Thymus (tissue), 11 donors: ENCODE data around the gene RALBP1. TPM values are rescaled to one million over a fixed set of nuclear protein-coding genes. Genes with fewer than 3 reads are reported as not detected.
"Not testable (repeated sequence)": the region's sequence is repeated elsewhere in the genome, so short reads cannot be mapped to it uniquely, and the experiment has no call there.

Source experiments
- DNase-seq, 9 donors: peaks; one replicate each; pipeline ENCODE4 v3.0.0-alpha.2; 2013; ENCODE audit warnings: low spot score in 9 of 9, low read depth in 6 of 9, missing footprints in 1 of 9
- H3K27ac ChIP-seq, 2 donors: one replicate each; pipeline ENCODE4 v1.5.1; 2013; ENCODE audit warnings: control low read depth in 1 of 2, low read depth in 1 of 2, low read length in 1 of 2, mild to moderate bottlenecking in 1 of 2, moderate library complexity in 1 of 2
- H3K27me3 ChIP-seq, 2 donors: one replicate each; pipeline ENCODE4 v1.5.1; 2013; ENCODE audit warnings: low read length in 1 of 2; ENCODE audit not compliant: control insufficient read depth in 2 of 2, insufficient read depth in 1 of 2
- H3K36me3 ChIP-seq, 2 donors: one replicate each; pipeline ENCODE4 v1.5.1; 2013; ENCODE audit warnings: low read length in 1 of 2, mild to moderate bottlenecking in 1 of 2, moderate library complexity in 1 of 2; ENCODE audit not compliant: control insufficient read depth in 2 of 2, insufficient read depth in 2 of 2
- H3K4me1 ChIP-seq, 2 donors: one replicate each; pipeline ENCODE4 v1.5.1; 2013; ENCODE audit warnings: low read length in 2 of 2; ENCODE audit not compliant: control insufficient read depth in 2 of 2, insufficient read depth in 2 of 2
- H3K4me3 ChIP-seq, 2 donors: one replicate each; pipeline ENCODE4 v1.5.1; 2013; ENCODE audit warnings: low read length in 2 of 2, control low read depth in 1 of 2, mild to moderate bottlenecking in 1 of 2
- H3K9me3 ChIP-seq, 2 donors: one replicate each; pipeline ENCODE4 v1.5.1; 2013; ENCODE audit warnings: low read length in 1 of 2, mild to moderate bottlenecking in 1 of 2; ENCODE audit not compliant: control insufficient read depth in 2 of 2, insufficient read depth in 1 of 2
- WGBS: extraction: QIAGEN DNeasy Blood & Tissue Kit; methylation state at CpG from one replicate; pipeline ENCODE4 v1.1.7; 2013; 5-methylcytosine and 5-hydroxymethylcytosine counted together
- polyA plus RNA-seq: library from polyadenylated mRNA; stranded (reverse); fragments of 200-250 nt; gene quantifications from one replicate; pipeline ENCODE4 v1.2.3, GENCODE V29; 2013
- total RNA-seq: library from RNA; stranded (reverse); fragments of 120-200 nt; gene quantifications from one replicate; pipeline ENCODE4 v1.2.4, GENCODE V29; 2013
- donor health status: healthy.

RALBP1 gene
- total and polyA plus RNA-seq, 2 donors, result 29.7 to 36.8 TPM

- no peak for DNase-seq
- H3K27ac ChIP-seq, result no peak overlapping the region
- no peaks in the 10 kb centered on the region for H3K36me3 ChIP-seq
- no peak overlapping the region for H3K4me3 ChIP-seq
- H3K4me1 ChIP-seq, result no peaks in the 10 kb centered on the region
- peaks cover 0 to 16% of the 10 kb centered on the region in 2 donors for H3K9me3 ChIP-seq
- over 99% methylated on average over 7 of the region's 7 CpGs for WGBS
- no peaks in the 10 kb centered on the region for H3K27me3 ChIP-seq
Measured at GRCh38 chr18:9447334-9447733, 28.0 kb upstream of the RALBP1 start.

GRCh38 chr18:9449600-9450414, 25.5 kb upstream of the RALBP1 start:
- Histone ChIP-seq H3K36me3 (no peaks in the 10 kb centered on the region), H3K4me3 (no peak overlapping the region), H3K4me1 (peaks cover 0 to 4% of the 10 kb centered on the region in 2 donors), H3K27ac (no peak overlapping the region), H3K9me3 (peaks cover 0 to 16% of the 10 kb centered on the region in 2 donors), H3K27me3 (no peaks in the 10 kb centered on the region)
- 85% methylated on average over 12 of the region's 12 CpGs for WGBS
- no peak for DNase-seq

- not testable (repeated sequence) for H3K36me3 ChIP-seq, DNase-seq, H3K27me3 ChIP-seq, H3K4me1 ChIP-seq, H3K4me3 ChIP-seq, H3K27ac ChIP-seq
- peaks cover 0 to 16% of the 10 kb centered on the region in 2 donors for H3K9me3 ChIP-seq
- WGBS, result 97% methylated on average over 7 of the region's 7 CpGs
Measured at GRCh38 chr18:9450920-9451319, 24.4 kb upstream of the RALBP1 start.

- no peaks in the 10 kb centered on the region for H3K27me3 ChIP-seq
- H3K9me3 ChIP-seq, result peaks cover 2 to 4% of the 10 kb centered on the region in 2 donors
- WGBS, result 96% methylated on average over 2 of the region's 2 CpGs
- no peak overlapping the region for H3K27ac ChIP-seq
- H3K36me3 ChIP-seq, result no peaks in the 10 kb centered on the region
- DNase-seq, result no peak
- H3K4me3 ChIP-seq, result no peak overlapping the region
- peaks cover 0 to 4% of the 10 kb centered on the region in 2 donors for H3K4me1 ChIP-seq
Measured at GRCh38 chr18:9453283-9453682, 22.0 kb upstream of the RALBP1 start.

GRCh38 chr18:9454061-9454703, 21.1 kb upstream of the RALBP1 start:
- WGBS, result 70% methylated on average over 5 of the region's 5 CpGs
- H3K27ac ChIP-seq, result no peak overlapping the region
- H3K36me3 ChIP-seq, result no peaks in the 10 kb centered on the region
- peak in 1 of 9 donors; percentile 50 for DNase-seq
- H3K9me3 ChIP-seq, result peaks cover 0 to 2% of the 10 kb centered on the region in 2 donors
- no peak overlapping the region for H3K4me3 ChIP-seq
- H3K4me1 ChIP-seq, result peaks cover 0 to 4% of the 10 kb centered on the region in 2 donors
- H3K27me3 ChIP-seq, result no peaks in the 10 kb centered on the region

DNA sequence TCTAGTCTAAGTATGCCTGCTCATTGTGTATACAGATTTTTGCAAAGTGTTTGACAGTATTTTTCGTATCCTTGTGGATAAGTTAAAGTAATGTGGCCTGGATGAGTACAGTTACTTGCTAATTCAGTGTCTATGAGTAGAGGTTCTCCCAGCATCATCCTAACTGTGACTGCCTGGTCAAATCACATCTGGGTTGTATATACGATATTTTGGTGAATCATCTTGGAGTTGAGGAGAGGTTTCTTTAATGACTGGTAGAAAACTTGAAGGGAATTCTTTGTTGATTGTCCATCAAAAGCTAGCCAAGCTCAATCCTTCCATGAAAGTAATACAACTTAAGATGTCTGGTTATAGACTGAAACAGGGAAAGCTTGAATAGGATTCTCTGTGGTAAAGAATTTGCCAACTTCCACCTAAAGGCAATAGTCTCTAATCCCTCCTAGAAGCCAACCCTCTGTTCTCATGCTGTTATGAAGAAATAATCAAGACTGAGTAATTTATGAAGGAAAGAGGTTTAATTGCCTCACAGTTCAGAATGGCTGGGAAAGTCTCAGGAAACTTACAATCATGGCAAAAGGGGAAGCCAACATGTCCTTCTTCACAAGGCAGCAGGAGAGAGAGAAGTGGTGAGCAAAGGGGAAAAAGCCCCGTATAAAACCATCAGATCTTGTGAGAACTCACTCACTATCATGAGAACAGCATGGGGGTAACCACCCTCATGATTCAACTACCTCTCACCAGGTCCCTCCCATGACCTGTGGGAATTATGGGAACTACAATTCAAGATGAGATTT, 19.4 kb upstream of the RALBP1 start:
- H3K36me3 ChIP-seq, result no peaks in the 10 kb centered on the region
- no peak for DNase-seq
- WGBS, result 94% methylated on average over 3 of the region's 3 CpGs
- peaks cover 0 to 4% of the 10 kb centered on the region in 2 donors for H3K4me1 ChIP-seq
- no peaks in the 10 kb centered on the region for H3K27me3 ChIP-seq
- peaks cover 0 to 2% of the 10 kb centered on the region in 2 donors for H3K9me3 ChIP-seq
- H3K27ac ChIP-seq, result no peak overlapping the region
- no peak overlapping the region for H3K4me3 ChIP-seq

GRCh38 chr18:9466127-9466526, 9.2 kb upstream of the RALBP1 start:
- Histone ChIP-seq H3K4me1 (no peaks in the 10 kb centered on the region), H3K36me3 (no peaks in the 10 kb centered on the region), H3K27me3 (no peaks in the 10 kb centered on the region), H3K4me3 (no peak overlapping the region), H3K27ac (no peak overlapping the region), H3K9me3 (no peaks in the 10 kb centered on the region)
- 71% methylated on average over 2 of the region's 2 CpGs for WGBS
- DNase-seq, result no peak

DNA sequence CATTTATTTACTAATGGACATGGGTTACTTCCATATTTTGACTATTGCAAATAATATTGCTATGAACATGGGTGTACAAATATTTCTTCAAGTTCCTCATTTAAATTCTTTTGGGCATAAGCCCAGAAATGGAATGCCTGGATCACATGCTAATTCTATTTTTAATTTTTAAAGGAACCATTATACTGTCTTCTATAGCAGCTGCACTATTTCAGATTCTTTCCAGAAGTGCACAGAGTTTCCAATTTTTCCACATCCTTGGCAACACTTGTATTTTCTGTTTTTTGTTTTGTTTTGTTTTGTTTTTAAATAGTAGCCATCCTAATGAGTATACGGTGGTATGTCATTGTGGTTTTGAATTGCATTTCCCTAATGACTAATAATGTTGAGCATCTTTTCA, 8.5 kb upstream of the RALBP1 start:
- H3K27ac ChIP-seq, result no peak overlapping the region
- DNase-seq, result no peak
- H3K9me3 ChIP-seq, result no peaks in the 10 kb centered on the region
- no peaks in the 10 kb centered on the region for H3K27me3 ChIP-seq
- no peak overlapping the region for H3K4me3 ChIP-seq
- H3K36me3 ChIP-seq, result no peaks in the 10 kb centered on the region
- no peaks in the 10 kb centered on the region for H3K4me1 ChIP-seq
- WGBS, result 95% methylated on average over 1 of the region's 1 CpG

- WGBS, result 96% methylated on average over 3 of the region's 3 CpGs
- no peaks in the 10 kb centered on the region for H3K9me3 ChIP-seq
- DNase-seq, result no peak
- no peaks in the 10 kb centered on the region for H3K36me3 ChIP-seq
- peaks cover 0 to under 1% of the 10 kb centered on the region in 2 donors for H3K4me1 ChIP-seq
- no peak overlapping the region for H3K4me3 ChIP-seq
- H3K27me3 ChIP-seq, result no peaks in the 10 kb centered on the region
- no peak overlapping the region for H3K27ac ChIP-seq
Measured at GRCh38 chr18:9468998-9469397, 6.3 kb upstream of the RALBP1 start.
